ENCODE measurements around the gene ANKRD6. TPM values are rescaled to one million over a fixed set of nuclear protein-coding genes. Genes with fewer than 3 reads are reported as not detected.

The ANKRD6 gene
- total RNA-seq, 4 donors from 2014 or later = 7.7 to 18.5 (median 11.9) TPM

GRCh38 chr6:89679215-89680120, 246.5 kb downstream of the ANKRD6 start:
- TF ChIP-seq, protein P1, sequence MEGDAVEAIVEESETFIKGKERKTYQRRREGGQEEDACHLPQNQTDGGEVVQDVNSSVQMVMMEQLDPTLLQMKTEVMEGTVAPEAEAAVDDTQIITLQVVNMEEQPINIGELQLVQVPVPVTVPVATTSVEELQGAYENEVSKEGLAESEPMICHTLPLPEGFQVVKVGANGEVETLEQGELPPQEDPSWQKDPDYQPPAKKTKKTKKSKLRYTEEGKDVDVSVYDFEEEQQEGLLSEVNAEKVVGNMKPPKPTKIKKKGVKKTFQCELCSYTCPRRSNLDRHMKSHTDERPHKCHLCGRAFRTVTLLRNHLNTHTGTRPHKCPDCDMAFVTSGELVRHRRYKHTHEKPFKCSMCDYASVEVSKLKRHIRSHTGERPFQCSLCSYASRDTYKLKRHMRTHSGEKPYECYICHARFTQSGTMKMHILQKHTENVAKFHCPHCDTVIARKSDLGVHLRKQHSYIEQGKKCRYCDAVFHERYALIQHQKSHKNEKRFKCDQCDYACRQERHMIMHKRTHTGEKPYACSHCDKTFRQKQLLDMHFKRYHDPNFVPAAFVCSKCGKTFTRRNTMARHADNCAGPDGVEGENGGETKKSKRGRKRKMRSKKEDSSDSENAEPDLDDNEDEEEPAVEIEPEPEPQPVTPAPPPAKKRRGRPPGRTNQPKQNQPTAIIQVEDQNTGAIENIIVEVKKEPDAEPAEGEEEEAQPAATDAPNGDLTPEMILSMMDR (IDR thresholded peaks at IDR 0.05; ENCODE audit: low read depth) = no peak

DNA sequence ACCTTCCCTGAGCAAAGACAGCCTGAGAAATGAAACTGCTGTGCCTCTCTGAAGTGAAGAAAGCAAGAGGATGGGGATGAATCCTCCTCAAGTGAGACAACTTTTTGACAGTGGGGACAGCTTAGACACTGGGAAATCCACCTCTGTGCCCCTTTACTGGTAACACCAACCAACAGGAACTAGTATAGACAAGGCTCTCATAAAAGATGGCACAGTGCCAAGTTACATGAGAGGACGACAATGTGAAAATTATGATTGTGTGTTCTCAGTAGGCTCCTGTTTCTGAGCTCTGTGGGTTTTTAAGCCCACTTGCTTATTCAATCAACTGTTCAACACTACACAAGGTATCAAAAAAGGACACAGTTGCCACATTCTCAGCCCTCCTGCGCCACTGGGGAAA, 247.2 kb downstream of the ANKRD6 start:
- TF ChIP-seq, protein P1 (IDR thresholded peaks at IDR 0.05; ENCODE audit: low read depth) = no peak

DNA sequence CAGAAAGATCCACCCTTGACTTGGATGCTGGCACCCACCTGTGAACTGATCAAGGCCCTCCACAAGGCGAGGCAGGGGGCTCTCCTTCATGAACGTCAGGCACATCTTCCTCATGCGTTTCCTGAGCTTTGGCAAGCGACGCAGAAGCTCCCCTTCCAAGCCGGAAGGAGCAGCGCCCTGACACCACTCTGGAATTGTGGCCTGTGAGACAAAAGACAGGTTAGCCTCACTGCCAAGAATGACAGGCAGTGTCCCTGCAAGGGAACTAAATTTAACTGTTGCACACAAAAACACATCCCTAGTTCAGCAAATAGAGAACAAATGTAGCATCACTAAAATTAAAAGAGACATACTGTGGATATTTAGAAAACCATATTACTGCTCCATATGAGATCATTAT, 247.6 kb downstream of the ANKRD6 start:
- TF ChIP-seq, protein P1 (IDR thresholded peaks at IDR 0.05; ENCODE audit: low read depth) = no peak

DNA sequence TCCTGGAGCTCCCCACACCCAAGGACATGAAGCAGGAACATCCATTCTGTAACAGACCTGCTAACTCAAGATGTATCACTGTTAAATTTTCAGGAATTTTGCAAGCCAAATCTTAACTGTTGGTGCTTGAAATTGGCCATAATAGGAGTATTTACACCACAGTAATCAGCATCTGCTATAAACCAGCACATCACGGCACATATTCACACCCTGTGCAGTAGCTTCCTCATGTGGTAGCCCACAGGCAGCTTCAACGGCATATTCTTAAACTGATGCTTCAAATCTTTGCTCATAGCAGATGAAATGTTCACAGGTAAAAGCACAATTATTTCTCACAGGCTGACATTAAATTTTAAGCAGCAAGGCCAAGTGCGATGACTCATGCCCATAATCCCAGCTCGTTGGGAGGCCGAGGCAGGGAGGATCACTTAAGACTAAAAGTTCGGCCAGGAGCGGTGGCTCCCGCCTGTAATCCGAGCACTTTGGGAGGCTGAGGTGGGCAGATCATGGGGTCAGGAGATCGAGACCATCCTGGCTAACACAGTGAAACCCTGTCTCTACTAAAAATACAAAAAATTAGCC, 249.1 kb downstream of the ANKRD6 start:
- TF ChIP-seq, protein P1 (IDR thresholded peaks at IDR 0.05; ENCODE audit: low read depth) = no peak

GRCh38 chr6:89682991-89683390, 250.0 kb downstream of the ANKRD6 start:
- TF ChIP-seq, protein P1 (IDR thresholded peaks at IDR 0.05; ENCODE audit: low read depth) = no peak

Small RNA genes lying within 50 kb of the gene (small RNA-seq; reads per million reads assigned to genes)
- not detected for gene RN7SL11P

Other genes starting within 250 kb of the ANKRD6 start
- not detected for gene GABRR1, start 215.8 kb upstream of the ANKRD6 start, total RNA-seq
- gene GABRR2, start 117.9 kb upstream of the ANKRD6 start, total RNA-seq = 1 to 10 TPM in 1 of 4 donors, under 1 TPM in 1, not detected in 2; 0.57 to 1.4 TPM
- gene UBE2J1, start 80.4 kb upstream of the ANKRD6 start, total RNA-seq = 10 to 100 TPM; 20.9 to 48.3 (median 27.8) TPM
- gene RRAGD, start 20.9 kb upstream of the ANKRD6 start, total RNA-seq = 10 to 100 TPM; 31.6 to 55.9 (median 37.9) TPM
- gene LYRM2, start 205.6 kb downstream of the ANKRD6 start, total RNA-seq = 10 to 100 TPM; 16.1 to 24.7 (median 20.1) TPM

Measured in subcutaneous adipose tissue (tissue), 4 donors.